DMS114 treated with DMSO at 0.1 percent for 48 hours (cell line): ENCODE measurements around the gene SDK1.
"Not testable (repeated sequence)": the region's sequence is repeated elsewhere in the genome, so short reads cannot be mapped to it uniquely, and the experiment has no call there.

Source experiments
- DNase-seq: peaks from one replicate; lab custom pipeline; 2025; ENCODE audit not compliant: unreplicated experiment; lab: John Stamatoyannopoulos, UW

SDK1 gene

GRCh38 chr7:3710122-3710521 is 409.1 kb downstream of the SDK1 start:
- no peak for DNase-seq

GRCh38 chr7:3710531-3710930 is 409.5 kb downstream of the SDK1 start:
- no peak for DNase-seq

- DNase-seq: no peak
Observed at GRCh38 chr7:3712841-3713240, 411.8 kb downstream of the SDK1 start.

GRCh38 chr7:3721422-3721821 is 420.4 kb downstream of the SDK1 start:
- DNase-seq: no peak

- DNase-seq: no peak
Observed at GRCh38 chr7:3722396-3722922, 421.4 kb downstream of the SDK1 start.

- no peak for DNase-seq
Observed at GRCh38 chr7:3725155-3726059, 424.4 kb downstream of the SDK1 start.

GRCh38 chr7:3730276-3730675 is 429.2 kb downstream of the SDK1 start:
- no peak for DNase-seq

- DNase-seq: no peak
Observed at GRCh38 chr7:3732395-3733005, 431.4 kb downstream of the SDK1 start.

GRCh38 chr7:3733541-3734140 is 432.6 kb downstream of the SDK1 start:
- DNase-seq: no peak

GRCh38 chr7:3738964-3739363 is 437.9 kb downstream of the SDK1 start:
- no peak for DNase-seq

GRCh38 chr7:3739983-3740382 is 438.9 kb downstream of the SDK1 start:
- DNase-seq: no peak

- DNase-seq: no peak
Observed at GRCh38 chr7:3747467-3747866, 446.4 kb downstream of the SDK1 start.

- DNase-seq: no peak
Observed at GRCh38 chr7:3748389-3748788, 447.3 kb downstream of the SDK1 start.

GRCh38 chr7:3753868-3754267 is 452.8 kb downstream of the SDK1 start:
- DNase-seq: no peak

- DNase-seq: no peak
Observed at GRCh38 chr7:3754493-3755341, 453.7 kb downstream of the SDK1 start.

- not testable (repeated sequence) for DNase-seq
Observed at GRCh38 chr7:3755778-3756453, 454.9 kb downstream of the SDK1 start.

GRCh38 chr7:3757059-3757458 is 456.0 kb downstream of the SDK1 start:
- DNase-seq: no peak

GRCh38 chr7:3760651-3761050 is 459.6 kb downstream of the SDK1 start:
- DNase-seq: no peak

GRCh38 chr7:3762146-3762831 is 461.2 kb downstream of the SDK1 start:
- no peak for DNase-seq
